GM18517 (cell line): ENCODE measurements around the gene DAPK1.

Experiments used
- ATAC-seq: cut with Tn5 transposase; IDR thresholded peaks from one replicate; pipeline ENCODE4 v1.9.1; 2021; ENCODE audit warnings: mild to moderate bottlenecking, moderate library complexity; ENCODE audit not compliant: unreplicated experiment

Gene DAPK1

GRCh38 chr9:87609002-87609401, 111.3 kb downstream of the DAPK1 start:
- no peak for ATAC-seq

- no peak for ATAC-seq
These were observed 111.8 kb downstream of the DAPK1 start for GRCh38 chr9:87609486-87609885.

DNA sequence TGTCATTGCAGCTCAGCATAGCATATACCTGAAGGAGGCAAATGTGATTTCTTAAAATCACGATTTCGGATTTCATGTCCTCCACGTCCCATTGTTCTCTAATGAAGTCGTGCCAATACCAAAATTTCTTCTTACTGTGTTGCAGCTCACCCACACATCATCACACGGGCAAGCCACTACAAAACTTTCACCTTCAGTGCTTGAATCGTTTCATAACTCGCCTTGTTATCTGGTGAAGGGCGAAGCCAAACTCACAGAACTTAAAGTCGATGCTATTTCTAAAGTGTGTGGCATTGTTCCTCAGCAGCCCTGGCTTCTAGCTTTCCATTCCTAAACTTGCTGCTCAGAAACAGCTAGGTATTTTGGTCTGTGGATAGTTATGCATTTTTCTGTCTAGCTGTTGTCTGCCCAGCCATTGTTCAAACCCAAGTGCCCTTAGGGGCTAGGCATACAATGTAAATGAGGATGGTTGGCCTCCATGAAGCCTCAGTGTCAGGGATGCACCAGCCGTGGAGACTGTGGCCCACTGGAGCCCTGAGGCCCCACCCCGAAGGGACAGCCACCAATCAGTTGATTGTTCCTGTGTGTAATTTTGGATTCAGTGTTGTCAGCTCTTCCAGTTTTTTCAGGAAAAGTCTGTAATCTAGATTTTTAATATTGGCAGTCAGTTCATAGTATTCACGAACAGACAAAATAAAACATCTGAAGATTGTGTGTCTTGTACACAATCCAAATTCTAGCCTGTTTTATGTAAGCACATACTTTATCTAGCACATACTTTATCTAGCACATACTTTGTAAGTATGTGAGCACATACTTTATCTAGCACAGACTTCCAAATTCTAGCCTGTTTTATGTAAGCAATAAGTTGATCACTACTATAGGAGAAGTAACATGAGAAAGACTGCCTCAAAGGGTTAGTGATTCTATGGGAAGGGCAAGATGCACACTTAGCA, 112.8 kb downstream of the DAPK1 start:
- ATAC-seq, result no peak

GRCh38 chr9:87611776-87612175, 114.1 kb downstream of the DAPK1 start:
- no peak for ATAC-seq

GRCh38 chr9:87612536-87612935, 114.9 kb downstream of the DAPK1 start:
- ATAC-seq, result no peak

- no peak for ATAC-seq
These were observed 115.8 kb downstream of the DAPK1 start for GRCh38 chr9:87613265-87614111.

DNA sequence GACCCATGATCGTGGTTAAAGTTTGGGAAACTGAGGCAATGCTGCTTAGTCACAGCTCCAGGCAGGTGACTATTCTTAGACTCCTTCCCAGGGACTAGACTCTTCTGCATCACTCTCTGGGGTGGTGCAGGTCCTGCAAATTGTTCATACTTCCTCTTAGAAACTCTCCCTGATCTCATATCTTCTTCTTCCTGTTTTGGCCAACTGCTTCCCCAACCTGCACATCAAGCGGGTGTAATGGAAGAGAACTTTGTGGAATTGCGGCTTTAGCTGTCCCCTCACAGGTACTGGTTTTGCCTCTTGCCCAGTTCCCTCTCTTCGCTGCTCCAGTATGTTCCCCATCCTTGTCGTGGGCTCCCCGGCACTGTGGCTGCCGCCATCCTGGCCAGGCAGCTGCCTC, 116.7 kb downstream of the DAPK1 start:
- ATAC-seq, result no peak

- no peak for ATAC-seq
These were observed 117.5 kb downstream of the DAPK1 start for GRCh38 chr9:87615136-87615535.

DNA sequence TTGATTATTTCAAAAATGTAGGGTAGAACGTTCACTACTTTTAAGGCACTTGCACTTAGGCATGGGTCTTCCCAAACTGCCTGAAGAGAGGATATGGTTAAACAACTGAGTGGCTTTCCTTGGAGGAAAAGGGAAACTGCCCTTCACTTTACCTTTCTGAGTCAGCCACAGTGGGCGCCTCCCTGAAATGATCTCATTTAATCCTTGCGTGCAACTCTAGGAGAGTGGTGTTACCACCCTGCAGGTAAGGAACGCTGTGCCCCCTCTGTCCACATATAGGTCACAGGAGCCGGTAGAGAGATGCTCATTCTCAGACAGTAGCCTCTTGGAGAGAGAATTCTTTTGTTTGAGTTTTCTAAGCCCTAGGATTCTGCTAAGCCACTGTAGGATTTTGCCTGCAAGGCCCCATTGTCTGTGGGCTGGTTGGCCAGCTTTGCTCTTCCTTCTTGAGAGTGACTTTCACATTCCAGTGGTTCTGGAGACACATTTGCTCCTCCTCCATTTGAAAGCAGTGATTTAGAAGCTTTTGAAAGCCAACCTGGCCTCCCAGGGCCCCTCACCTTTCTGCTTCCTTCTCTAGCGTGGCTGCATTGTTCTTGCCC, 118.0 kb downstream of the DAPK1 start:
- no peak for ATAC-seq

- ATAC-seq, result no peak
These were observed 120.6 kb downstream of the DAPK1 start for GRCh38 chr9:87618226-87618625.

DNA sequence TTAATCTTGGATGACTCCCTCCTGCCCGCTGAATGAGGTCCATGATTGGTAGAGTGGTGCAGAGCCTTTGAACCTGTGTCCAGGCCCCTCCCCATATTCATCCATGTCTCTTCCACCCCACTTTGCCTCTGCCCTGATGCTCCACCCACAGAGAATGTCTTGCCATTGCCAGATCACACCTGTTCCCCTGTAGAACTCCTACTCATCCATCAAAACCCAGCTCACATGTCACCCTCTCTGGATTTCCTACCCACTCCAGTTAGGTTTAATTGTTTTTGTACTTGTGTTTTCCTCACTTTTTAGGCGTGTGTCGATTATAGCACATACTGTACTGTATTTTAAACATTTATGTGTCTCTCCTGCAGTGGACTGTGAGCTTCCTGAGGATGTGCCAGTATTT, 121.3 kb downstream of the DAPK1 start:
- ATAC-seq, result no peak

DNA sequence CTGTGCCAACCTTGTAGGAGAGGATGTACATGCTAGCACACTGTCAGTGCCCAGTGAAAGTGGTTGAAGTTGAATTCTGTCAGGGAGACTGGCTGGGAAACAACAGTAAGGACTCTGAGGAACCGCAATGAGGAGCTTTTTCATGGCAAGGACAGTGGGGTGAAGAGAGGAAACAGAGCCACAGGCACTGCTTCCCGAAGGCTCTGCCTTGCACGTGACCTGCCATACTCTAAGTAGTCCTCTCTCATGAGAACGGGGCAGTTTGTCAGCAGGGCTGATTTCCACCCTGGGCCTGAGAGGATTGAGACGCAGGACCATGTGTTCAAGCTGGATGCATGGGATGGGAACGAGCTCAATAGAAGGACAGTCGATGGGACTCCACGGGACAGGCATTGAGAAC, 121.7 kb downstream of the DAPK1 start:
- ATAC-seq, result no peak

DNA sequence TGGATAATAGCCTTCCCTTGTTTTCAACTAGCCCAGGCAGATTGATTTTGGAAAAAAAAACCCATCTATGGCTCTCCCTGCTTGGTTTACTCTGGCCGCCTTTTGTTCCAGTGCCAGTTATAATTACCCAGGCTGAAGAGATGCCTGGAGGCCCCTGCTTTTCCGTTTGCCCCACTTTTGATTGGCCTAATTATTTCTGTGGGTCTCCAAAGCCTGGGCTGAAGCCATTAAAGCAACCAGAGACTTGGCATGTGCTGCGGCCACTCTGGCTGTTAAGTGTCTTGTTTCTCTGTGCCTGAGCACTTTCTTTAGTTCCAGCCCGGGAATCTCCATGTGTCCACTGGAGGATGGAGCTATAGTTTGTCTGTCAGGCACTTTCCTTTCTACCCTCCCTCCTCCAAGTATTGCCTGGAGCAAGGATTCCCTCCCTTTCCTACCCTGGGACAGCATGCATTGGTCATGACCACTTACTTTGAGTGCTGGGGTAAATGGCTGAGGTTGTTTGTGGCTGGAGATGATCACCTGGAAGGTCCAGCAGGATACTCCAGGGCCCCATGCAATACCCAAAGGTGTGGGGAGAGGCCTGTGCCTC, 123.2 kb downstream of the DAPK1 start:
- no peak for ATAC-seq

- ATAC-seq, result no peak
These were observed 124.4 kb downstream of the DAPK1 start for GRCh38 chr9:87622098-87622497.

DNA sequence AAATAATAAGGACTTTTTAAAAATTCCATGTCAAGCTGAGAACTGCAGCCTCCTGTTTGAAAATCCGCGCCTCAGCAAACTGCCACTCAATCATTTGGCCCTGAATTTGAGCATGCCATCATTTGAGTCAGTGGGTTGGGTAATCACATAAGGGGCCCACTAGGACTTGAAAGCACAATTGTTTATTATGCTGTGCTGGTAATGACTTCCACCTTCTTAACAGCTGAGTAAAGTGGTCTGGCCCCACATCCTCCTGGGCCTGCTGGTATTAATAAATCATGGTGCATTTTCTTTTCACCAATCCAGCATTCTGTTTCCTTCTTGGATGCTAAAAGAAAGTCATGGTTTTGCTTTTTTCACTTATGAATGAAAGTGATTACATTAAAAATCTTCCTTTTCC, 125.3 kb downstream of the DAPK1 start:
- no peak for ATAC-seq

DNA sequence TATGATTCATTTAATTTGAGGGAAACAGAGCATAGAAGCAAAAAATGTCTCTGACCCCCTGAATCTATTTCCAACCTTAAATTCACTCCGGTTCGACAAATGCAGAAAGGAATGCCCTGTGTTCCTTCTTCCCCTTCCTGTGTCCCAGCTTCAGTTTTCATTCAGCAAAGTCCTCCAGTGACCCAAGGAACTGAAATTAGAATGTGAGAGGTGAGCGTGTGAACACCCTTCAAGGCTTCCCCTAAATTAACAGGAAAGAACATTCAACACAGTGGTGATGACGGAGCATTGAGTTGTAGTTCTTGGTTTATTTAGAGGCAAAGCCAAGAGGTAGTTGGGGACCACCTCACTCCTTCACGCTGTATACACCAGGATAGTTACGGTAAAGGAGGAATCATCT, 130.7 kb downstream of the DAPK1 start:
- ATAC-seq, result no peak

- no peak for ATAC-seq
These were observed 131.4 kb downstream of the DAPK1 start for GRCh38 chr9:87629104-87629503.

- no peak for ATAC-seq
These were observed 132.6 kb downstream of the DAPK1 start for GRCh38 chr9:87630266-87630665.

- ATAC-seq, result no peak
These were observed 133.2 kb downstream of the DAPK1 start for GRCh38 chr9:87630846-87631245.

DNA sequence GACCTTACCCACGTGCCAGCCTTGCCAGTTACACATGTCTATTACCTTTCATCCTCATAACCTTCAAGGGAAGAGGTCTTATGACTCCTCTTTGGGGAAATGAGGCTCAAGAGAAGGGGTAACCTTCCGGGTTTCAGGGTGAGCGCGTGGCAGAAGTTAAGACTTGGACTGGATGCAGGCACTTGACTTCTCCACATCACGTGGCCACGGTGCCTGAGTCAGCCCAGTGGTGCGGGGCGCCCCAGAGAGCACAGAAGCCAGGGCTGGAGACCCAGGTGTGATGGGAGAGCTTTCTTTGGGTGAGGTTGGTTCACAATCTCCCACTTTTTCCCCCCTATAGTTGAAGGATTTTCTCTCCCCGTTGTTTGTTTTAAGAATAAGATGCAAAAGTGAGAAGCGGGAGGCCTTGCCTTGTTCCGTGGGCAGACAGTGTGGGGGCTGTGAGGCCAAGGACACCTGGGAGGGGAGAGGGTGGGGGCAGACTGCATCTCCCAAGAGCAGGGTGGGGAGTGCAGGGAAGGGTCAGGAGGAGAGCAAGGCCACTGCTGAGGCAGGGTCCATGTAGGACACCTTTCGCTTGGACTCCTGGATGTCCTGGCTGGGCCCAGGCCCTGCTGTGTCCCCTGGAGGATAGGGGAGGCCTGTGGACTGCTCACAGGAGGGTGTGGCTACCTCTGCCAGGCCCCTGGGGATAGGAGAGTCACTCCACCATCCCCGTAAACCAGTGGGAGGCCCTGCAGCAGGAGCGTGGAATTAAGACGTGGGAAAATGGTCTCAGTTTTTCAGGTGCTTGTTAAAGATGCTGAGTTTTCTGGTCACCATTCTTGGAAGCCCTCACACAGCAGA, 138.2 kb downstream of the DAPK1 start:
- no peak for ATAC-seq
